Neural progenitor cell (in vitro differentiated cells): ENCODE data around the gene TMEM260. TPM values are rescaled to one million over a fixed set of nuclear protein-coding genes. Genes with fewer than 3 reads are reported as not detected.
A peak's percentile ranks its signal among the peaks of the same experiment; 100 is the strongest.

ENCODE experiments used
- DNase-seq: peaks from one replicate; pipeline ENCODE4 v3.0.0-alpha.2; 2016; ENCODE audit warnings: low spot score
- H2AFZ ChIP-seq: fragments of 200-600 bp; sonication (generic); replicated peaks from 2 replicates; pipeline ENCODE4 v1.6.1; 2016; ENCODE audit warnings: antibody characterized with exemption
- H3F3A ChIP-seq: fragments of 200-600 bp; sonication (generic); 2 replicates; pipeline ENCODE4 v1.6.1; 2016; ENCODE audit warnings: antibody characterized with exemption, low read depth
- H3K27ac ChIP-seq: fragments of 200-600 bp; sonication (generic); 2 replicates; pipeline ENCODE4 v1.5.1; 2016; ENCODE audit warnings: mild to moderate bottlenecking
- H3K27me3 ChIP-seq: fragments of 200-600 bp; sonication (generic); 2 replicates; pipeline ENCODE4 v1.6.1; 2016; ENCODE audit warnings: mild to moderate bottlenecking, moderate library complexity
- H3K36me3 ChIP-seq: fragments of 200-600 bp; sonication (generic); 2 replicates; pipeline ENCODE4 v1.5.1; 2016
- H3K4me1 ChIP-seq: fragments of 200-600 bp; sonication (generic); 2 replicates; pipeline ENCODE4 v1.6.1; 2016; ENCODE audit warnings: mixed run types
- H3K4me2 ChIP-seq: fragments of 200-600 bp; sonication (generic); 2 replicates; pipeline ENCODE4 v1.6.1; 2016
- H3K4me3 ChIP-seq: fragments of 200-600 bp; sonication (generic); 2 replicates; pipeline ENCODE4 v1.5.1; 2016
- H3K79me2 ChIP-seq: fragments of 200-600 bp; sonication (generic); 2 replicates; pipeline ENCODE4 v1.6.1; 2016; ENCODE audit warnings: low read depth
- H3K9ac ChIP-seq: fragments of 200-600 bp; sonication (generic); 2 replicates; pipeline ENCODE4 v1.6.1; 2016
- H3K9me3 ChIP-seq: fragments of 200-600 bp; sonication (generic); 2 replicates; pipeline ENCODE4 v1.5.1; 2016; ENCODE audit warnings: low read depth
- H4K20me1 ChIP-seq: fragments of 200-600 bp; sonication (generic); 2 replicates; pipeline ENCODE4 v1.6.1; 2016; ENCODE audit warnings: low read depth
- H3K27ac Mint-ChIP-seq: 3 replicates; pipeline ENCODE4 v1.8.0; 2021; ENCODE audit warnings: mixed read lengths
- H3K27me3 Mint-ChIP-seq: 2 replicates; pipeline ENCODE4 v1.8.0; 2022; ENCODE audit warnings: low read depth, mild to moderate bottlenecking, inconsistent platforms, moderate library complexity, mixed read lengths; ENCODE audit not compliant: insufficient read depth
- H3K36me3 Mint-ChIP-seq: 3 replicates; pipeline ENCODE4 v1.8.0; 2021; ENCODE audit warnings: mixed read lengths
- H3K4me1 Mint-ChIP-seq: 3 replicates; pipeline ENCODE4 v1.8.0; 2021; ENCODE audit warnings: mixed read lengths
- H3K4me3 Mint-ChIP-seq: 3 replicates; pipeline ENCODE4 v1.8.0; 2021; ENCODE audit warnings: mild to moderate bottlenecking, moderate library complexity, mixed read lengths
- H3K9me3 Mint-ChIP-seq: 3 replicates; pipeline ENCODE4 v1.8.0; 2020; ENCODE audit warnings: mixed read lengths
- CTCF ChIP-seq: fragments of 200-600 bp; sonication (generic); IDR thresholded peaks from 2 replicates; pipeline ENCODE4 v1.5.1; 2017; ENCODE audit warnings: antibody characterized with exemption, mild to moderate bottlenecking
- EZH2 ChIP-seq: fragments of 200-600 bp; sonication (generic); IDR thresholded peaks from 2 replicates; pipeline ENCODE4 v1.6.1; 2017; ENCODE audit warnings: antibody characterized with exemption, mild to moderate bottlenecking, moderate library complexity
- EZH2phosphoT487 ChIP-seq: fragments of 200-600 bp; sonication (generic); IDR thresholded peaks from 2 replicates; pipeline ENCODE4 v1.6.1; 2017; ENCODE audit warnings: antibody characterized with exemption
- total RNA-seq: library from RNA; depleted of rRNA; stranded (reverse); fragments of >200 nt; gene quantifications from 2 replicates; pipeline ENCODE4 v1.2.3, GENCODE V29; 2015; ENCODE audit warnings: low replicate concordance

Gene TMEM260
- total RNA-seq, 1 donor from 2014 or later: 30.7 TPM

GRCh38 chr14:56539862-56540261 is 39.7 kb upstream of the TMEM260 start:
- H3K79me2 ChIP-seq: no peaks in the 10 kb centered on the region
- no peak overlapping the region for H3K9ac ChIP-seq
- H3K4me3 Mint-ChIP-seq: no peak overlapping the region
- peaks cover 4% of the 10 kb centered on the region for H3K4me1 ChIP-seq
- TF ChIP-seq EZH2phosphoT487: no peak
- no peak for TF ChIP-seq EZH2
- TF ChIP-seq CTCF: no peak
- H3F3A ChIP-seq: no peaks in the 10 kb centered on the region
- no peaks in the 10 kb centered on the region for H4K20me1 ChIP-seq
- DNase-seq: no peak
- no peak overlapping the region for H3K4me3 ChIP-seq
- H3K36me3 Mint-ChIP-seq: no peaks in the 10 kb centered on the region
- no peak overlapping the region for H3K4me2 ChIP-seq
- no peaks in the 10 kb centered on the region for H3K27me3 Mint-ChIP-seq
- no peaks in the 10 kb centered on the region for H3K4me1 Mint-ChIP-seq
- no peak overlapping the region for H3K27ac Mint-ChIP-seq
- no peak overlapping the region for H3K27ac ChIP-seq
- no peaks in the 10 kb centered on the region for H3K27me3 ChIP-seq
- no peak overlapping the region for H2AFZ ChIP-seq
- H3K9me3 Mint-ChIP-seq: no peaks in the 10 kb centered on the region
- H3K36me3 ChIP-seq: no peaks in the 10 kb centered on the region
- H3K9me3 ChIP-seq: no peaks in the 10 kb centered on the region

- no peaks in the 10 kb centered on the region for H3K4me1 Mint-ChIP-seq
- Histone ChIP-seq H3K27me3 (no peaks in the 10 kb centered on the region), H3K36me3 (no peaks in the 10 kb centered on the region)
Observed at GRCh38 chr14:56543436-56543835, 36.2 kb upstream of the TMEM260 start.

GRCh38 chr14:56549721-56550120 is 29.9 kb upstream of the TMEM260 start:
- Histone ChIP-seq H3K4me3 (no peak overlapping the region), H4K20me1 (no peaks in the 10 kb centered on the region), H2AFZ (no peak overlapping the region), H3K27ac (no peak overlapping the region), H3K4me1 (peaks cover 34% of the 10 kb centered on the region), H3K9me3 (no peaks in the 10 kb centered on the region), H3K27me3 (no peaks in the 10 kb centered on the region), H3K79me2 (no peaks in the 10 kb centered on the region), H3K9ac (no peak overlapping the region), H3K4me2 (no peak overlapping the region), H3K36me3 (no peaks in the 10 kb centered on the region), H3F3A (no peaks in the 10 kb centered on the region)
- no peak overlapping the region for H3K4me3 Mint-ChIP-seq
- no peaks in the 10 kb centered on the region for H3K9me3 Mint-ChIP-seq
- H3K27ac Mint-ChIP-seq: no peak overlapping the region
- H3K36me3 Mint-ChIP-seq: no peaks in the 10 kb centered on the region
- no peak for DNase-seq
- TF ChIP-seq CTCF (no peak), EZH2phosphoT487 (no peak), EZH2 (no peak)
- peaks cover 2% of the 10 kb centered on the region for H3K27me3 Mint-ChIP-seq
- peaks cover 45% of the 10 kb centered on the region for H3K4me1 Mint-ChIP-seq

More at GRCh38 chr14:56543436-56543835, 36.2 kb upstream of the TMEM260 start:
- no peak for DNase-seq
- no peaks in the 10 kb centered on the region for H3K27me3 Mint-ChIP-seq
- no peaks in the 10 kb centered on the region for H3K79me2 ChIP-seq
- no peaks in the 10 kb centered on the region for H3F3A ChIP-seq
- H3K4me1 ChIP-seq: peaks cover 2% of the 10 kb centered on the region
- no peak overlapping the region for H2AFZ ChIP-seq
- TF ChIP-seq CTCF: no peak
- no peak for TF ChIP-seq EZH2phosphoT487
- TF ChIP-seq EZH2: no peak
- H3K4me3 ChIP-seq: no peak overlapping the region
- H3K27ac Mint-ChIP-seq: no peak overlapping the region
- no peaks in the 10 kb centered on the region for H3K36me3 Mint-ChIP-seq
- no peak overlapping the region for H3K9ac ChIP-seq
- H3K4me2 ChIP-seq: no peak overlapping the region
- no peaks in the 10 kb centered on the region for H3K9me3 Mint-ChIP-seq
- no peak overlapping the region for H3K27ac ChIP-seq
- H3K9me3 ChIP-seq: no peaks in the 10 kb centered on the region
- no peaks in the 10 kb centered on the region for H4K20me1 ChIP-seq
- no peak overlapping the region for H3K4me3 Mint-ChIP-seq

- no peaks in the 10 kb centered on the region for H3K9me3 ChIP-seq
- H2AFZ ChIP-seq: peak overlapping the region; percentile 81
- no peaks in the 10 kb centered on the region for H3K36me3 ChIP-seq
- peaks cover 34% of the 10 kb centered on the region for H3K4me1 ChIP-seq
- H3K79me2 ChIP-seq: no peaks in the 10 kb centered on the region
- Mint-ChIP-seq H3K27ac (no peak overlapping the region), H3K9me3 (no peaks in the 10 kb centered on the region), H3K36me3 (no peaks in the 10 kb centered on the region), H3K4me1 (peaks cover 60% of the 10 kb centered on the region), H3K4me3 (no peak overlapping the region), H3K27me3 (peaks cover 2% of the 10 kb centered on the region)
- no peak overlapping the region for H3K9ac ChIP-seq
- H3K27ac ChIP-seq: no peak overlapping the region
- no peaks in the 10 kb centered on the region for H3K27me3 ChIP-seq
- H3K4me3 ChIP-seq: no peak overlapping the region
- H4K20me1 ChIP-seq: no peaks in the 10 kb centered on the region
- peak; percentile 58 for DNase-seq
- no peak overlapping the region for H3K4me2 ChIP-seq
- TF ChIP-seq CTCF (peak; percentile 48), EZH2phosphoT487 (no peak)
- no peaks in the 10 kb centered on the region for H3F3A ChIP-seq
Observed at GRCh38 chr14:56552615-56553014, 27.0 kb upstream of the TMEM260 start.
